Fibroblast of lung (primary cell): ENCODE data around the gene IGF2BP2.

Experiments
- CTCF ChIP-seq, 2 donors: IDR thresholded peaks in 1 of 2; conservative IDR thresholded peaks in 1 of 2; 1 replicate in 1 of 2; 2 replicates in 1 of 2; pipeline ENCODE4 v1.5.1; 2011 to 2012; ENCODE audit warnings: low read length in 2 of 2, control low read depth in 1 of 2, inconsistent platforms in 1 of 2, low read depth in 1 of 2, mild to moderate bottlenecking in 1 of 2
- EZH2 ChIP-seq: IDR thresholded peaks from 2 replicates; pipeline ENCODE4 v1.5.1; 2012; ENCODE audit warnings: low read length, control low read depth, mild to moderate bottlenecking; ENCODE audit errors: missing control alignments

- TF ChIP-seq CTCF (conservative IDR thresholded peaks at IDR 0.05 in 1 of 2, IDR thresholded peaks at IDR 0.05 in 1 of 2; ENCODE audit: low read depth in 1 of 2, low read length in 2 of 2) (no peak), EZH2 (no peak)
These were observed 123.1 kb downstream of the IGF2BP2 start for GRCh38 chr3:185701611-185702261.
